Measurements from ENCODE around the gene RANGAP1.

Gene RANGAP1

DNA sequence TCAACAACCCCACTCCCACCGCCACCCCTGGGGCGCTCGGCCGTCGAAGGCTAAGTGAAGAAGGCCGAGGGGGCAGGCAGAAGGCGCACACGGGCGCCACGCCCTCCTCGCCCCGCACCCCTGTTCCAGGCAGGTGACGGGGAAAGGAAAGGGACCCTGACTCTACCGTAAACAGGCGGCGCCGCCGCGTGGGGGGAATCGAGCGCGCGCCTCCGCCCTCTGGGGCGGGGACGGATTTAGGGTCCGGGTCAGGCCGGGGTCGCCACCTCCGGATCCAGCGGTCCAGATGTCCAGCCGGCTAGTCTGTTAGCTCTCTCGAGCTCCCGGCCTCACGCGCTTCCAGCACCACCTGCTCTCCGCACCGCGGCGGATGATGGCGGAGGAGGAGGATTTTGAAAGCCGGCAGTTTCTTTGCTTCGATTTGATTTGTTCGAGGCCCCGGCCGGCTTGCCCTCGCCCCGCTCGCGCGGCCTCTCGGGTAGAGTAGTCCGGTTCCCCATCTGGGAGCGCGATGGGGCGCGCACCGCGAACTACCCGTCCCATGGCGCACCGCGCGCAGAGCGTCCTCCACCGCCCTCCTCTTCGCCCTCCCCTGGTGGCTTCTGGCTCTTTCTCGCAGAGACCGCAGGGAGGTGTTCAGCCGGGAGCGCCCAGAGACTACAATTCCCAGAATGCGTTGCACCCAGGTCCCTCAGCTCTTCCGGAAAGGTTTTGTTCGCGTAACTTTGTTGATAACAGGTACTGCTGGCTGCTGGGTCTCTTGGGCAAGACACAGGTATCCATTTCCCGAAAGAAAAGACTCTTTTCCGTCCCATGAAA lies at the start of gene RANGAP1:
TSS of gene RANGAP1 (minus strand) at position 368 of the 819 bp plus-strand sequence. CDS start 5,143 bp downstream, outside the sequence.
- DNase-seq = peak; percentile 99 to 100 (median 99)

GRCh38 chr22:41334951-41335635 lies 49.1 kb upstream of the RANGAP1 start:
- no peak for DNase-seq

GRCh38 chr22:41334215-41334614 lies 48.2 kb upstream of the RANGAP1 start:
- DNase-seq = no peak

DNA sequence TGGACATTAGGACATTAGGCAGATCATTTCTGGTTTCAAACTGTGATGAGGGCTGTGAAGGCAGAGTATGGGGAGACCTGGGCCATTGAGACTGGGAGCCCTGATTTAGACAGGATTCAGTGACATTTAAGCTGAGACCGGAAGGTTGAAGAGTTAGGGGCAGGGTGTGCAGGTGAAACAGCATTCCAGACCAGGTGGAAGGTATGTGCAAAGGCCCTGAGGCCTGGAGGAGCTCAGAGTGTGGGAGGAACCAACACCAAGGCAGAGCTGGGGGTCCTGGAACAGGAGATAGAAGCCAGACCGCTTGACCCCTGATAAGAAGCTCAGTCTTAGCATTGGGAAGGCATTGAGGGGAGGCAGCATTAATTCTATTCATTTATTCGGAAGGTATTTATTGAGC lies 47.8 kb upstream of the RANGAP1 start:
- DNase-seq = no peak

- no peak for DNase-seq
Measured at GRCh38 chr22:41332217-41332939, 46.4 kb upstream of the RANGAP1 start.

GRCh38 chr22:41330169-41330568 lies 44.2 kb upstream of the RANGAP1 start:
- no peak for DNase-seq

GRCh38 chr22:41327124-41327523 lies 41.1 kb upstream of the RANGAP1 start:
- DNase-seq = no peak

DNA sequence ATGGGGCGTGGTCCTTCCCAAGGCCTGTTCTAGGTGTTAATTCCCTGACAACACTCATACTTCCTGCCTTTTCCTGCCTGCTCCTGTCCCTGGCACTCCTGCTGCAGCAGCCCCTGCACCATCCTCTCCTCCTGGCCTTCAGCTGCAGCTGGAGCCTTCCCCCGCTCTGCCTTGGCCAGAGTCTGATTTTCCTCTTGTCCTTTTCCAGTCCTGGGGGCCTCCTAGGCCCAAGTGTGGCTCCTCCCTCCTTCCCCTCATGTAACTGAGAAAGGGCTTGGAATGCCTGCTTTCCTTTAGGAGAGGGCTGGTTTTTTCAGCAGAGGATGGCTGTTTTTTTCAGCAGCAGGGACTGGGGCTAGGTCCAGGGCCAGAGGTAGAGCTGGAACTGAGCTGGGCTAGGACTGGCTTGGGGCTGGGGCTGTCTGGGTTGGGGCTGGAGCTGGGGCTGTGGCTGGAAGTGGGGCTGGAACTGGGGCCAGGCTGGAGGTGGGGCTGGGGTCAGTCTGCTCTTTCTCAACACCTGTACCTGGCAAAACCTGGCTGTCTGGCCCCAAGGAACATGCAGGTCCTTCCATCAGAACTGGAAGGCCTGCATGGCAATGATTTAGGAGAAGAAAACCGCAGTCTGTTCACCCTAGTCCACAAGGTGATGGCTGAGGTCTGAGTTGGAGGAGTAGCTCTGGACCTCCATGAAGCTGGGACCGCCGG lies 39.0 kb upstream of the RANGAP1 start:
- DNase-seq = no peak

- DNase-seq = no peak
Measured at GRCh38 chr22:41320416-41321240, 34.6 kb upstream of the RANGAP1 start.

GRCh38 chr22:41315586-41315985 lies 29.6 kb upstream of the RANGAP1 start:
- DNase-seq = no peak

GRCh38 chr22:41314821-41315220 lies 28.8 kb upstream of the RANGAP1 start:
- DNase-seq = no peak

DNA sequence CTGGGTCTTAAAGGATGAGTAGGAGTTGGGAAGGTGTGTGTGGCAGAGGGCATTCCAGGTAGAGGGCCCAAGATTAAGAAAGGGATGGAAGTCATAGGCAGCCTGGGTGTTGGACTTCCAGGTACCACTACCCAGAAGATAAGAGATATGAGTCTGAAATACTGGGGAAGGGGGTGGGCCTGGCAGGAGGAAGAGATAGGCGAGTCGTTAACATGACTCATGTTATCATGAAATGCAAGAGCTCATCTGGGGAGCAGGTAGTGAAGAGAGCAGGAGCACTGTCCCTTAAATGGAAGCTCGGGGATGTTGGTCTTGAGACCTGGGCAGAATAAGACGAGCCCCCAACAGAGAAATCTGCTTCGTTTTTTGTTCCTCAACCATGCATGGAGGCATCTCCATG lies 25.5 kb upstream of the RANGAP1 start:
- no peak for DNase-seq

DNA sequence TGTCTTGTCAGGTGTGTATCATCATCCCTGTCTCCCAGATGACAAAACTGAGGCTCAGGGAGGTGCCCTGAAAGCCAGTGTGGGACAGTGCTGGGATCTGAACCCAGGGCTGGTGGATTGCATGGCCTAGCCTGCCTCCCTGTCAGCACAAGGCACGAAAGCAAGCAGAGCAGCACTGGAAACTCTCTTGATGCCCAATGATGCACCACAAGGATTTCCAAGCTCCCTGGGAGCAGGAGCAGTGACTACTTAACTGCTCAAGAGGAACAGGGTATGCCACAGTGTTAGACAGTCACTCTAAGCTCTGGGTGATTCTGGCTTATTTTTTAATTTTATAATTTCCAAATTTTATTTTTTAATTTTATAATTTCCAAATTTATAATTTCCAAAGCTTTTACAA lies 24.3 kb upstream of the RANGAP1 start:
- DNase-seq = no peak

DNA sequence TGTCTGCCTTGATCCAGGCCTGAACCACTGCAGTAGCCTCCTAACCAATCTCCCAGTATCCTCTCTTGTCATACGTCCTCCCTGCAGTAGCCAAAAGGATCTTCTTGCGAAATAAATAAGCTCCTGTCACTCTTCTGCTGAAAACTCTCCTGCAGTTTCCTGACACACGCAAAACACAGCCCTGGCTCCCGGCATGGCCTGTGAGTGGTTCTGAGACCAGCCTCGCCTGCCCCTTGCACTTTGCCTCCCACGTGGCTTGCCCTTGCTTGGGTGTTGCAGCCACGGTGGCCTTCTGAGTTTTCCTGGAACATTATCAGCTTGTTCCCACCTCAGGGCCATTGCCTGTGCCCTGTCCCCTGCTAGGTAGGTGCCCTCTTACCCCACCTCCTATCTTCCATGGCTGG lies 22.6 kb upstream of the RANGAP1 start:
- DNase-seq = no peak

DNA sequence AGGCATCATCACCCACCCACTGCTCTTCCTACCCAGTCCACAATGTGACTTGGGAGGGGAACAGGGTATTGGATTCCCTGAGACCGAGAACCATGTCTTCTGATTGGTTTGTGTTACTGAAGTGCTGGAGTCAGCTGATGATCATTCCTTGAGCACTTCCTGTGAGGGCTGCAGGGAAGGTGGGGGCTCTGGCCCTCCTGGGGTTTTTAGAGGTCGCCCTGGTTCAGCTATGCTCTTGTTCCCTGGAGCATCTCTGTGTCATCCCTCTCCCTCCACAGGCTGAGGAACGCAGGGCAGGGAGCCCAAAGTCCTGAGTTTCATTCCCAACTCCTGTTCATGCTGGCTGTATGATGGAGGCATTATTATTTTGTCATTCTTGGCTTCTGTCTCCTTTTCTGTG lies 22.1 kb upstream of the RANGAP1 start:
- peak in 2 of 3 donors; percentile 26 to 29 for DNase-seq

- DNase-seq = peak; percentile 34 to 48 (median 42)
Measured at GRCh38 chr22:41305646-41306045, 19.7 kb upstream of the RANGAP1 start.

DNA sequence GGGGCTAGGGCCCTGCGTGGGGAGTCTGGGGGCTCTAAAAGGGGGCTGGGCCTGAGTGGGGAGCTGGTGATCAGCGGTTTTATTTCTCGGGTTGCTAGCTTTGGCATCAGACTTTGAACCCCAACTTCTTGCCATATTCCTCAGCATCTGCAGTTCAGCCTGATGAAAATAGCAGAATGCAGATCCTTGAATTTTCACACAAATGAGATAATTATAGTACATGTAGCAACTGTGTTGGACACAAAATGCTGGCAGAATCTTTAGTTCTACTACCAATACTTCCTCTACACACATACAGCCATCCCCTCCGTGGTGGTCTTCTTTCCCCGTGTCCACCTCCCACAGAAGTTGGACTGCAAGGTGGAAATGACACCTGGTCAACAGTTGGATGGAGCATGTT lies 16.8 kb upstream of the RANGAP1 start:
- no peak for DNase-seq

GRCh38 chr22:41302021-41302767 lies 16.2 kb upstream of the RANGAP1 start:
- peak in 1 of 3 donors; percentile 34 for DNase-seq

DNA sequence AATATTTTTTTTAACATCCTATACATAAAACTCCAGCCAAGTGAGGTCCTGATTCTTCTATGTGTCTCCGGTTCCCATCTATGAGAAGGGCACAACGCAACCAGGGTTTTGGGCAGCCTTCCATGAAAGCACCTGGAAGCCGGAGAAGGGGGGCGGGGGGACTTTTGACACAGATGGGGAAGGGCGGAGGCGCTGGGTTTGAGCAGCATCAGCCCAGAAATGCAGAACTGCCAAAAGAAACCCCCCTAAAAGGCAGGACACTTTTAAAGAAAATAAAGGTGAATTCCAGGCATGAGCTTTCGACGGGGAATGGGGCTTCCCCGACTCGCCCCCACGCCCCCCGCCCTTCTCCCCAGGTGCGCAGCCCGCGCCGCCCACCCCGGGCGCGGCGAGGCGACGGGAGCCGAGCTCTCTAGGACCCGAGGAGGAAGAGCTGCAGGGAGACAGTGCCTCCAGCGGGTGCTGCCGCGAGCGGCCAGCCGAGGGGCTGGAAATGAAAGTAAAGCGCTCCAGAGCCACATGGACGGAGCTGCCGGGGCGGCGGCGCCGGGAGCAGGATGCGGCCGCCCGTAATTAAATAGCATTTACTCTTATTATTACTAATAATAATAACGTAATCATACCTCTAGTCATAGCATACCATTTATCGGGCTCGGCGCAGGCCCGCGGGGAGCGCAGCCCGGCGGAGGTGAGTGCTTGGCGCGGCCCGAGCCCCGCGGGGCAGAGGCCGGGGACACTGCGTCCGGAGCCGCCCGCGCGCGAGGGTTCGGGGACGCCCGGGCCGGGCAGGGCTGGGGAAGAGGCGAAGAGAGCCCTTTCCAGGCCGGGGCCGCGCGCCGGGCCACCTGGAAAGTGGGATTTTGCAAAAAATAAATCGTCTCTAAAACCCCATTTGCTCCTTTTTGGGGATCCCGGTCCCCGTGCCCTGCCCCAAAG lies 15.4 kb upstream of the RANGAP1 start, which contains the start of gene ZC3H7B:
TSS of gene ZC3H7B (plus strand) at position 441 of the 936 bp plus-strand sequence. CDS start 19,136 bp downstream, outside the sequence.
- DNase-seq = peak; percentile 90 to 92 (median 91)

DNA sequence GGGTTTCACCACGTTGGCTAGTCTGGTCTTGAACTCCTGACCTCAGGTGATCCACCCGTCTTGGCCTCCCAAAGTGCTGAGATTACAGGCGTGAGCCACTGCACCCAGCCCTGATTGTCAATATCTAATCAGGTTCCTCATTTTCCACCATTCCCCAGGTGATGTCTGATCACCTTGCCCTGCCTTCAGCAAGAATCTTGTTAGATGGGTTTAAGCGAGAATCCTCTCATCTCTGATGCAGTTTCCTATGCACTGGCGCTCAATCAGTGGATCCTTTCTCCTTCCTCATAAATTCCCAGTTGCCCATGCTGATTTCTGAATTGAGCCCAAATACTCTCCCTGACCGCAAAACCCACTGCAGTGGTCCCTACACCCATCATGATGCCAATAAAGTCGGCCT lies 14.7 kb upstream of the RANGAP1 start:
- DNase-seq = no peak

Data from suppressor macrophage treated with lipopolysaccharide for 1 hour (primary cell).